GM18499 (cell line): ENCODE data around the gene APAF1.

Source experiments
- ATAC-seq: cut with Tn5 transposase; IDR thresholded peaks from one replicate; pipeline ENCODE4 v1.9.1; 2021; ENCODE audit warnings: moderate number of reproducible peaks; ENCODE audit not compliant: insufficient read depth, unreplicated experiment

Gene APAF1

GRCh38 chr12:98669751-98670150, 24.7 kb downstream of the APAF1 start:
- ATAC-seq: no peak

- ATAC-seq: no peak
These were observed 26.4 kb downstream of the APAF1 start for GRCh38 chr12:98671459-98671858.

- ATAC-seq: no peak
These were observed 29.8 kb downstream of the APAF1 start for GRCh38 chr12:98674841-98675240.

GRCh38 chr12:98678236-98678945, 33.3 kb downstream of the APAF1 start:
- no peak for ATAC-seq

- no peak for ATAC-seq
These were observed 34.0 kb downstream of the APAF1 start for GRCh38 chr12:98678946-98679610.

GRCh38 chr12:98679611-98680005, 34.5 kb downstream of the APAF1 start:
- ATAC-seq: no peak

GRCh38 chr12:98684199-98684598, 39.1 kb downstream of the APAF1 start:
- ATAC-seq: no peak

- no peak for ATAC-seq
These were observed 41.5 kb downstream of the APAF1 start for GRCh38 chr12:98686603-98687002.

GRCh38 chr12:98691351-98691750, 46.3 kb downstream of the APAF1 start:
- ATAC-seq: no peak

- no peak for ATAC-seq
These were observed 51.1 kb downstream of the APAF1 start for GRCh38 chr12:98696036-98696646.

GRCh38 chr12:98697209-98697608, 52.1 kb downstream of the APAF1 start:
- ATAC-seq: no peak

GRCh38 chr12:98698603-98699463, 53.7 kb downstream of the APAF1 start:
- peak; percentile 71 for ATAC-seq

- no peak for ATAC-seq
These were observed 54.5 kb downstream of the APAF1 start for GRCh38 chr12:98699586-98699985.

GRCh38 chr12:98701166-98701565, 56.1 kb downstream of the APAF1 start:
- ATAC-seq: no peak

GRCh38 chr12:98709022-98709421, 63.9 kb downstream of the APAF1 start:
- ATAC-seq: no peak

- ATAC-seq: no peak
These were observed 69.3 kb downstream of the APAF1 start for GRCh38 chr12:98714426-98714825.

- ATAC-seq: no peak
These were observed 74.7 kb downstream of the APAF1 start for GRCh38 chr12:98719515-98720504.

- no peak for ATAC-seq
These were observed 76.2 kb downstream of the APAF1 start for GRCh38 chr12:98721204-98721702.

- ATAC-seq: no peak
These were observed 79.5 kb downstream of the APAF1 start for GRCh38 chr12:98724384-98725155.
